Erythroblast (primary cell): ENCODE measurements around the gene UQCRH.

Source experiments
- GATA1 ChIP-seq: IDR thresholded peaks from 2 replicates; pipeline ENCODE4 v1.6.1; 2011; ENCODE audit warnings: low read depth, mild to moderate bottlenecking, control low read depth, low read length, moderate library complexity
- POLR2A ChIP-seq: IDR thresholded peaks from 2 replicates; pipeline ENCODE4 v1.6.1; 2011; ENCODE audit warnings: mild to moderate bottlenecking, low read length

DNA sequence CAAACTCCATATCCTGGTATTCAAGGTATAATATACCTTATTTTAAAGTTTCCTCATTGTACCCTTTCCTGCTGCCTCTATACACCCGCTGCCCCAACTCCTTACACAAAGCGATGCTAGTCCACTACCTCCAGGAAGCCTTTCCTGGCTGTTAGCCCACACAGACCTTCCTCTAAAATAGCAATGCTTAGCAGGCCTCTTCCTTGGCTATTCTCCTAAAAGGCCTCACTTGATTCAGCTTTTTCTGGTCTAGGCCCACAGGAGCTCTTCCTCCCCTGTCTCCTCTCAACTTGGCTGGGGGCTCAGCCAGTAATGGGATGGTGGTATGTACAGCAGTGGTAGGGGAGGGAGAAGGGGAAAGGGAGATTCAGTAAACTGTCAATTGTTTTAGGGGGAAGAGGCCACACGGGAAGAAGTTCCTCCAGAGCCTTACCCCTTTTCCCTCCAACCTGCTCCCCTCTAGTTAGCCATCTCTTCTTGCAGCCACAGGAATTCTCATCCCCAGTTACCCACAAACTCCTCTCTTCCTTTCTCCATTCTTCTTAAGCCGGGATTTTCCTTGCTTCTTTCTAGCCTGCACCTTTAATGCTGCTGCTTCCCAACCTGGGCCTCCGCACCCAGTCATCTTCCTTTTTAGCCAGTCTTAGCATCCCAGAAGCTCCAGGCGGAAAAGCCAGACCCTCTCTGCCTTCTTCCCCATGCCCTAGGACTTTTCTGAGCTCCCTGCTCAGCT lies 2.7 kb upstream of the UQCRH start:
- TF ChIP-seq POLR2A (no peak), GATA1 (no peak)
